ENCODE measurements around the gene ASB6. TPM values are rescaled to one million over a fixed set of nuclear protein-coding genes. Genes with fewer than 3 reads are reported as not detected.

ASB6 gene
- total RNA-seq, 1 donor, result 21.0 TPM

- Histone ChIP-seq H2AFZ (ENCODE audit: low read length) (no peak overlapping the region), H3K27ac (ENCODE audit: low read depth, low read length) (no peak overlapping the region), H3K36me3 (ENCODE audit: insufficient read depth, low read length) (no peaks in the 10 kb centered on the region), H3K4me3 (ENCODE audit: insufficient read depth, low read length) (no peak overlapping the region), H4K20me1 (ENCODE audit: insufficient read depth, low read length) (peaks cover 70% of the 10 kb centered on the region), H3K4me1 (ENCODE audit: insufficient read depth, low read length) (peaks cover 16% of the 10 kb centered on the region), H3K9me3 (ENCODE audit: low read depth, low read length) (no peaks in the 10 kb centered on the region), H3K27me3 (ENCODE audit: insufficient read depth, low read length) (no peaks in the 10 kb centered on the region), H3K79me2 (ENCODE audit: insufficient read depth, low read length) (peaks cover 57% of the 10 kb centered on the region), H3K4me2 (ENCODE audit: insufficient read depth, low read length) (no peak overlapping the region)
- no peak for TF ChIP-seq CTCF (IDR thresholded peaks at IDR 0.05; ENCODE audit: extremely low read depth, low read depth, low read length)
- peak; percentile 73 for DNase-seq (ENCODE audit: insufficient read length, low spot score, missing footprints)
These were observed 34.3 kb upstream of the ASB6 start for GRCh38 chr9:129676287-129676686.

GRCh38 chr9:129675620-129676019, 33.7 kb upstream of the ASB6 start:
- Histone ChIP-seq H3K4me3 (ENCODE audit: insufficient read depth, low read length) (no peak overlapping the region), H3K27ac (ENCODE audit: low read depth, low read length) (no peak overlapping the region), H3K9me3 (ENCODE audit: low read depth, low read length) (no peaks in the 10 kb centered on the region), H2AFZ (ENCODE audit: low read length) (no peak overlapping the region), H3K4me2 (ENCODE audit: insufficient read depth, low read length) (no peak overlapping the region), H4K20me1 (ENCODE audit: insufficient read depth, low read length) (peaks cover 72% of the 10 kb centered on the region), H3K27me3 (ENCODE audit: insufficient read depth, low read length) (no peaks in the 10 kb centered on the region), H3K79me2 (ENCODE audit: insufficient read depth, low read length) (peaks cover 62% of the 10 kb centered on the region), H3K4me1 (ENCODE audit: insufficient read depth, low read length) (peaks cover 23% of the 10 kb centered on the region), H3K36me3 (ENCODE audit: insufficient read depth, low read length) (peaks cover 4% of the 10 kb centered on the region)
- no peak for TF ChIP-seq CTCF (IDR thresholded peaks at IDR 0.05; ENCODE audit: extremely low read depth, low read depth, low read length)
- DNase-seq (ENCODE audit: insufficient read length, low spot score, missing footprints), result peak; percentile 38

- no peak overlapping the region for H3K27ac ChIP-seq (ENCODE audit: low read depth, low read length)
- peaks cover 68% of the 10 kb centered on the region for H3K79me2 ChIP-seq (ENCODE audit: insufficient read depth, low read length)
- DNase-seq (ENCODE audit: insufficient read length, low spot score, missing footprints), result peak; percentile 57
- peaks cover 30% of the 10 kb centered on the region for H3K4me1 ChIP-seq (ENCODE audit: insufficient read depth, low read length)
- H4K20me1 ChIP-seq (ENCODE audit: insufficient read depth, low read length), result peaks cover 70% of the 10 kb centered on the region
- no peaks in the 10 kb centered on the region for H3K9me3 ChIP-seq (ENCODE audit: low read depth, low read length)
- H3K4me3 ChIP-seq (ENCODE audit: insufficient read depth, low read length), result no peak overlapping the region
- no peak overlapping the region for H2AFZ ChIP-seq (ENCODE audit: low read length)
- no peak for TF ChIP-seq CTCF (IDR thresholded peaks at IDR 0.05; ENCODE audit: extremely low read depth, low read depth, low read length)
- peaks cover 7% of the 10 kb centered on the region for H3K36me3 ChIP-seq (ENCODE audit: insufficient read depth, low read length)
- no peak overlapping the region for H3K4me2 ChIP-seq (ENCODE audit: insufficient read depth, low read length)
- no peaks in the 10 kb centered on the region for H3K27me3 ChIP-seq (ENCODE audit: insufficient read depth, low read length)
These were observed 32.3 kb upstream of the ASB6 start for GRCh38 chr9:129674229-129674628.

GRCh38 chr9:129673602-129674001, 31.7 kb upstream of the ASB6 start:
- H3K79me2 ChIP-seq (ENCODE audit: insufficient read depth, low read length), result peaks cover 64% of the 10 kb centered on the region
- H3K4me3 ChIP-seq (ENCODE audit: insufficient read depth, low read length), result no peak overlapping the region
- H4K20me1 ChIP-seq (ENCODE audit: insufficient read depth, low read length), result peaks cover 66% of the 10 kb centered on the region
- no peak overlapping the region for H2AFZ ChIP-seq (ENCODE audit: low read length)
- no peak overlapping the region for H3K27ac ChIP-seq (ENCODE audit: low read depth, low read length)
- H3K9me3 ChIP-seq (ENCODE audit: low read depth, low read length), result no peaks in the 10 kb centered on the region
- peaks cover 36% of the 10 kb centered on the region for H3K4me1 ChIP-seq (ENCODE audit: insufficient read depth, low read length)
- TF ChIP-seq CTCF (IDR thresholded peaks at IDR 0.05; ENCODE audit: extremely low read depth, low read depth, low read length), result no peak
- H3K4me2 ChIP-seq (ENCODE audit: insufficient read depth, low read length), result no peak overlapping the region
- peak; percentile 48 for DNase-seq (ENCODE audit: insufficient read length, low spot score, missing footprints)
- no peaks in the 10 kb centered on the region for H3K27me3 ChIP-seq (ENCODE audit: insufficient read depth, low read length)
- H3K36me3 ChIP-seq (ENCODE audit: insufficient read depth, low read length), result peaks cover 7% of the 10 kb centered on the region

All from osteoblast (primary cell).